ENCODE measurements around the gene C1orf167. TPM values are rescaled to one million over a fixed set of nuclear protein-coding genes. Genes with fewer than 3 reads are reported as not detected.
A peak's percentile ranks its signal among the peaks of the same experiment; 100 is the strongest.

C1orf167 gene
- total and polyA plus RNA-seq, 2 of the 13 experiments (the other 11 are each of a cell fraction or from before 2014, with no cell fraction given), result not detected

GRCh38 chr1:11778844-11779623 lies 17.0 kb downstream of the C1orf167 start:
- intact Hi-C loops (cut with micrococcal nuclease; ENCODE audit: unreplicated experiment) (no loop called here), in situ Hi-C loops (cut with HindIII; ENCODE audit: extremely low pct_ligation_motif_present, low pct_unique_long_range_greater_than_20kb) (no loop called here)
- WGBS (ENCODE audit: low lambda C conversion rate), result 67% methylated on average over 10 of the region's 15 CpGs
- Histone ChIP-seq H3K79me2 (ENCODE audit: insufficient read depth, low read length) (no peaks in the 10 kb centered on the region), H3K4me2 (ENCODE audit: low read depth, low read length) (no peak overlapping the region), H3K27ac (ENCODE audit: extremely low read length, insufficient read depth, low read length) (no peak overlapping the region), H4K20me1 (ENCODE audit: insufficient read depth, low read length) (no peaks in the 10 kb centered on the region), H3K9ac (ENCODE audit: insufficient read depth, low read depth, low read length) (no peak overlapping the region), H3K4me3 (replicated peaks in 1 of 3; ENCODE audit: insufficient read depth in 1 of 3, low read depth in 2 of 3, low read length in 3 of 3) (no peak overlapping the region), H3K36me3 (replicated peaks in 1 of 2; ENCODE audit: control insufficient read depth in 1 of 2, insufficient read depth in 2 of 2, low read length in 2 of 2) (no peaks in the 10 kb centered on the region), H3K27me3 (ENCODE audit: control insufficient read depth in 1 of 2, insufficient read depth in 2 of 2, low read length in 2 of 2) (peaks cover 3% of the 10 kb centered on the region in 2 experiments; a peak in 3 of 5 replicates), H2AFZ (ENCODE audit: low read length) (no peak overlapping the region), H3K4me1 (ENCODE audit: insufficient read depth, low read length) (peaks cover 21% of the 10 kb centered on the region), H3K9me3 (ENCODE audit: low read length) (no peaks in the 10 kb centered on the region)
- no TSS peak for BruUV-seq (replicated peaks)
- ChIA-PET POLR2A (no interaction called here), CTCF (ENCODE audit: low intra/inter-chr PET ratio, low total read pairs) (no interaction called here)
- no peak for FAIRE-seq
- TF ChIP-seq ZNF629 (CRISPR knock-in tag; conservative IDR thresholded peaks at IDR 0.05), result peak; percentile 54
- no peak for TF ChIP-seq SUZ12 (IDR thresholded peaks at IDR 0.05; ENCODE audit: low read depth, low read length)
- ATAC-seq, result no peak
- DNase-seq (ENCODE audit: low spot score), result no peak

DNA sequence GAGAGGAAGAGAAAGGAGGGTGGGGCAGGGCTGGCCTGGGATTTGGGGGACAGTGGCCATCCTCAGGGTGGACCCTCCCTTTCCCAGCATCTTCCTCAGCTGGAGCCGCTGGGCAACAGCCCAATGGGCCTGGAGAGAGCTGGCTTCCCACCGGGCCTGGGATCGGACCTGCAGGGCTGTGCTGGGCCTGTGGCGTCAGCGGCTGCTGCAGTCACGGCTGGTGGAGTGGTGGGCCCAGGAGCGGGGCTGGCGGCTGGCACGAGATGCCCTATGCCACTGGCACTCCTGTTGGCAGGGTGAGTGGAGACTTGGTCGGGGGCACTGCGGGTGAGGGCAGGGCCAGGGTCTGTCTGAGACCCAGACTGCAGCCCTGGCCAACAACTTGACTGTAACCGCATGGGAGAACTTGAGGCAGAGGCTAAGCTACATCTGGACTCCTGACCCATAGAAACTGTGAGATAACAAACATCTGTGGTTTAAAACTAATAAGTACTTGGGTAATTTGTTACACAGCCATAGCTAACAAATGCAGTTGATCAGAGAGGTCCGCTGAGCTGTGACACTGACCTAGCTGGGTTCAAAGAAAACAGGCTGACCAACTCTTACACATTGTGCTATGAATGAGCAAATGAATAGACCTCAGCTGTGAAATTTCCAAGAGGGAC lies 17.9 kb downstream of the C1orf167 start:
- Histone ChIP-seq H3K27me3 (ENCODE audit: control insufficient read depth in 1 of 2, insufficient read depth in 2 of 2, low read length in 2 of 2) (peaks cover 4 to 8% of the 10 kb centered on the region in 2 experiments; a peak in 3 of 5 replicates), H3K79me2 (ENCODE audit: insufficient read depth, low read length) (no peaks in the 10 kb centered on the region), H3K27ac (ENCODE audit: extremely low read length, insufficient read depth, low read length) (no peak overlapping the region), H3K9me3 (ENCODE audit: low read length) (no peaks in the 10 kb centered on the region), H3K9ac (ENCODE audit: insufficient read depth, low read depth, low read length) (no peak overlapping the region), H2AFZ (ENCODE audit: low read length) (no peak overlapping the region), H3K4me3 (replicated peaks in 1 of 3; ENCODE audit: insufficient read depth in 1 of 3, low read depth in 2 of 3, low read length in 3 of 3) (no peak overlapping the region), H3K36me3 (replicated peaks in 1 of 2; ENCODE audit: control insufficient read depth in 1 of 2, insufficient read depth in 2 of 2, low read length in 2 of 2) (no peaks in the 10 kb centered on the region), H3K4me1 (ENCODE audit: insufficient read depth, low read length) (peaks cover 29% of the 10 kb centered on the region), H3K4me2 (ENCODE audit: low read depth, low read length) (no peak overlapping the region), H4K20me1 (ENCODE audit: insufficient read depth, low read length) (no peaks in the 10 kb centered on the region)
- in situ Hi-C loops (cut with HindIII; ENCODE audit: extremely low pct_ligation_motif_present, low pct_unique_long_range_greater_than_20kb), result no loop called here
- CTCF ChIA-PET (ENCODE audit: low intra/inter-chr PET ratio, low total read pairs), result no interaction called here
- intact Hi-C loops (cut with micrococcal nuclease; ENCODE audit: unreplicated experiment), result no loop called here
- TF ChIP-seq ZNF282 (IDR thresholded peaks at IDR 0.05; ENCODE audit: partially characterized antibody) (no peak), ZBED4 (CRISPR knock-in tag; IDR thresholded peaks at IDR 0.05; ENCODE audit: borderline replicate concordance) (no peak), HNRNPH1 (optimal IDR thresholded peaks at IDR 0.05; ENCODE audit: low read depth, low read length) (no peak), RBAK (CRISPR knock-in tag; IDR thresholded peaks at IDR 0.05) (peak; percentile 95)
- no peak for FAIRE-seq
- 53% methylated on average over 9 of the region's 13 CpGs for WGBS (ENCODE audit: low lambda C conversion rate)
- DNase-seq (ENCODE audit: low spot score), result no peak
- BruUV-seq (replicated peaks), result no TSS peak
- POLR2A ChIA-PET, result no interaction called here
- no peak for ATAC-seq

Data from HepG2 (cell line).